NCI-H345 treated with DMSO at 0.1 percent for 48 hours (cell line): ENCODE data around the gene HIC1.

Experiments
- DNase-seq: peaks from one replicate; lab custom pipeline; 2025; ENCODE audit not compliant: unreplicated experiment; lab: John Stamatoyannopoulos, UW

Gene HIC1

DNA sequence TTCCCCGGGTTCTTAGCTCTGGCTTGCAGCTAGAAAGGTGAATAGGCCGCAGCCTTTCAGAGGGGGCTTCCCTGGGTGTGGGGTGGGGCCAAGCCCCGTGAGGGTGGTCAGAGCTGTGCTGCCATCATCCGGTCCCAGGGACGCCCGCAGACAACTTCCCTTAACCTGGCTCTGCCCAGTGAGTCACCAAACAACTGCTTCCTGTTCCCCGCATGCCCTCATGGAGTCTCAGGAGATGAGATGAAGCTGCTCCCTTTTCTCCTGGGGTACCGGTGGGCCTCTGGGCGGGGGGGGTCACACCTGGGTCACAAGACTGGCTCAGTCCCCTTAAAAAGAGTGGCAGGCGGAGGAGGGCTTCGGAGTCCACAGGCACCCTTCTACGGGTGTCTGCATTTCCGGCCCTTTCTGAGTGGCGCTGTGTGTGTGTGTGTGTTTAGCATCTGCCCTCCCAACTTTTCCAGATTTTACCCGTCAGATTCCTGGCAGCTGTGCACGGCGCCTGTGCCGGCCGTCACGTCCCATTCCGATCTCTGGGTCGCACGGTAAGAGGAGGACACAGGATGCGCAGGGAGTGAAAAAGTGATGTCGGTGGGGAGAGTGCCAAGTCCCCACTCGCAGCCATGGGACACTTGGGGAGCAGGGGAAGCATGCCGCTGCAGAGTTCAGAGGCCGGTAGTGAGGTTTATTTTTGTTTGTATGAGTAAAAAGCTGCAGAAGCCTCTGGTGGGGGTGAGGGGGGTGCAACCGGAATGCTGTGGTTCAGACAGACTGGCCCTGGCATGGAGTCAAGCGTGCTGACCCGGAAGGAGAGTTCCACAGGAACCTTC, 16.8 kb downstream of the HIC1 start:
- no peak for DNase-seq

DNA sequence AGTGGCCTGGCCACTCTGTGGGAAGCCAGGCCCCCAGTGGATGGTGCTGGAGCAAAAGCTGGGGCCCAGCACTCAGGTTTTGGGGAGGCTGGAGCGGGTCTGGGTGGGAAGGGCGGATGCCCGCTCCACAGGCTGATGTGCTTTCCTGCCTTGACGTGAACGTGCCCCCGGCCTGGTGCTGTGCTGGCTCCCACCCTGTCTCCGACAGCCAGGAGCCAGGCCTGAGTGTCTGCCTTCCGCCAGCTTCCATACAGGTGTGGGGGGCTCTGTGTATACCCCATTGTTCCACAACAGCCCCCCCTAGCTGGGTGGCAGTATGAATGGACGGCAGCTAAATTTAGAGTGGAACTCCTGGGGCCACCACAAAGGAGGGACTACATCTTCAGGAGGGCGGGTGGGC, 20.0 kb downstream of the HIC1 start:
- no peak for DNase-seq

DNA sequence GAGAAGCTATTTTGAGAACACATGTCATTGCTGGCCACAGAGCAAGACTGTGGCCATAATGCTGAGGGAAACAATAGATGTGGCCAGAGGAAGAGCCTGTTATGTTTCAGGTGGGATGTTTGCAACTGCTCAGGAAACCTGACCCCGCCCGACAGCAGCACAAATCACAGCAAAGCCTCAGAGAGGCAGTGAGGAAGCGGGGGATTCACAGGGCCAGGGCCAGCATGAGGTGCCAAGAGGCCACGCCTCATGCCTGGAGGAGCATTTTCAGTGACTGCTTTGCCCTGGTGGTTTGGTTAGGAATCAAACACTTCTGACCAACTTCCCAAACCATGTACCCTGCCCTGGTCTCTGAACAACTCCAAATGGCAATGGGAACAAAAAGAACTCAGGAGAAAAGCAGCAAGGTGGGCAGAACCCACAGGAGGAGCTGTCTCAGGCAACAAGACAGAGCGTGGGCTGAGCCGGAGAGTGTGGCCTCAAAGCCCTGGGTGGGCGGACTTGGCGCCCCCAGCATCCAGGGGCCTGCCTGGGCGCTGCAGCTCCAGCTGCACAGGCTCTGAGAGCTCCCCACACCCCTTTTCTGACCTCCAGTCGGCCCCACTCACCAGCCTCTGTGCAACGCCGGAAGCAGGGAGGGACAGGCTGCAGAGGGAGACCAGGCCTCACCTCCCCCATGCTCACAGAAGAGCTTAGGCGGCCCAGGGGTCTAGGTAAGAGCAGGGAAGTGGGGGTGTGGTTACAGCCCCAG, 20.6 kb downstream of the HIC1 start:
- no peak for DNase-seq

DNA sequence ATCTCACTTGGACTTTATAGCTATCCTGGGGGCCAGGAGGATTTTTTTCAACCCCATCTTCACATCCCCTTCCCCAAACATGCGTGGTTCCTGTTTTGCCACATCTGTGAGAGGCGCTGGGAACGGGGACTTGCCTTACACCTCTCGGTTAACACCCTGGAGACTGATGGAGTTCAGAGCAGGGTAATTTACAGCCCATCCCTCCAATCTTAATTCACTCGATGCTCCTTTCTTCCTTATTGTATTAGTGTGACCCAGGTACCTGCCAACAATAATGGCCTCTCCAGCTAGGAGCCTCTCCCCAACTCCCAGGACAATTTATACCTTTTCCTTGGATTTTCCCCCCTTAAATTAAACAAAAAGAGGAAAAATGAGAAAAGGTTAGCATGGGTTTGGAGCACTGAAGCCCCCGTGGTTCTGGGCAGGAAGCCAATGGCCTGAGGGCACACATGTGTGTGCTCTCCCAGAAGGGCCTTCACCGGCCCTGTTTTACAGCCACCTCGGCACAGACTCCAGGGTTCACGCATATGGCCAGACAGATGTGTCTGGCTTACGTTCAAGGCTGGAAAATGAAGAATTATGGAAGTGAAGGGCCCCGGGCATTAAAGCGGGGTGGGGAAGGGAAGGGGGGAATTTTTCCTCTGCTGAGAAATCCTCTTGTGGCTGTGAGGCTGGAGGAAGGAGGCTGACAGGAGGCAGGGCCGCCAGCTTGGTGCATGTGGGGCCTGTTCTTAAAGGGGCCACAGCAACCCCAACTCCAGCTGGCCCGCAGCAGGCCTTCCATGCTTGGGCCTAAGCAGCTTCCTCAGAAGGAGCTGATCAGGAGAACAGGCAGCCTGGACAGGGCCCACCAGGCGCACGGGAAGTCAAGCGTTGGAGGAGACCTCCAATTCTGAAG, 21.4 kb downstream of the HIC1 start:
- DNase-seq: no peak

DNA sequence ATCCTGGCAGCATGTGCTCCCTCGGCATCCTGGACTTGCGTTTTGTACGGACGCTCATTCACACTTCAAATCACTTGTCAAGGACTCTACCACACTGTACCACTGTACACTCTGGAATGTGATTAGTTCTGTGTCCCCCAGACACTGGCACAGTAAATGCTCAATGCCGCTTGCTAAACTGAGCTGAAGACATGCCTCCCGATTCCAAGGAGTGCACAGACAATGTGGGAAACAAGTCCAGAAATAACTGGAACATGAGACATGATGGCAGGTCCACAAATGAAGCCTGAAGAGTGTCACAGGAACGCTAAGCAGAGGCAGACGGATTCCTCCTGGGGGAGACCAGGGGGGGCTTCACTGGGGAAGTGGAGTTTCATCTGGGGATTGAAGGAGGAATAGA, 22.1 kb downstream of the HIC1 start:
- no peak for DNase-seq

DNA sequence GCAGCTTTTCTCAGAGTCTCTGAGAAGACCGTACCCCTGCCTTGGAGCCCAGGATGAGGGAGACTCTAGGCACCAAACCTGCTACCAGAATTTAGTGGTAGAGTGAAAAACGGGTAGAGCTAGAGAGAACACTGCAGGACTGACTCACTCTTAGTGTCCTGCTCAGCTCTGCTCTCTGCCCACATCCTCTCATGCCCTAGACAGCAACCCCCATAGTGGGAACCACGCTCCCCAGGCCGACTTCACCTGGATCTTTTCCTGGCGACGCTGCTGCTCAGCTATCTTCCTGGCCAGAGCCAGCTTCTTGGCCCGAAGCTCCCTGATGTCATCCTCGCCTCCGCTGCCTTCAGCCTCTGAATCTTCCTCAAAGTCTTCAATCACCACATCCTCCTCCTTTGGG, 26.7 kb downstream of the HIC1 start:
- no peak for DNase-seq

DNA sequence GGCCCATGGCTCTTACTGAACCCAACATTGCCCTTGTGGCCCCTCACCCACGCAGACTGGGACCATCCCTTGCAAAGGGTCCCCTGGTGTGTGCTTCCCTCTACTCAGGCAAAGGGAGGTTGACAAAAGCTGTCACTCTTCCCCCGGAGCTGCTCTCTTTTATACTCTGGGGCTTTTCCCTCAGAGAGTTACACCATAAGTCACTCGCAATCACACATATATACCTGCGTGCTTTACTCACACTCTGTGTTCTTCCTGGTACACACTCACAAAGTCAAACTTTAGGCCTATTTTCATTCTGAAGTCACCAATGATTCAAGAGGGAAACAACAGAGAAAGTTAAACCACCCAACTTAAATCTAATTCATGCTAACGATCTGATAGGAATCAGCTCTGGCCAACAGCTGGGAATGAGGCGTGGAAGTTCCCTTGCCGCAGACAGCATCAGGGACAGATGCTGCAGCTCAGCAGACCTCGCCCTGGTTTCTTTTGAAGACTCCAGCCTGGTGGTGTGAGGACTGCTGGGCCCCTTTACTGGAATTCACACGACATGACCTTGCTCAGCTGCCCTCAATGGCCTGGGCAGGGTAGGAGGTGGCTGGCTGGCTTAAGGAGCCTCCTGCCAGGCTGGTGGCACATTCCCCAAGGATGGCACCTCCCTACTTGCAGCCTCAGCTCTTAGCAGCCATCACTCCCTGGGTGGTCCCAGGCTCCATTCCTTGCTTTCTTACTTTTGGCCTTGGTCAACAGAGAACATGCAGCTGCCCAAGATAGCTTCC, 27.3 kb downstream of the HIC1 start:
- DNase-seq: no peak

DNA sequence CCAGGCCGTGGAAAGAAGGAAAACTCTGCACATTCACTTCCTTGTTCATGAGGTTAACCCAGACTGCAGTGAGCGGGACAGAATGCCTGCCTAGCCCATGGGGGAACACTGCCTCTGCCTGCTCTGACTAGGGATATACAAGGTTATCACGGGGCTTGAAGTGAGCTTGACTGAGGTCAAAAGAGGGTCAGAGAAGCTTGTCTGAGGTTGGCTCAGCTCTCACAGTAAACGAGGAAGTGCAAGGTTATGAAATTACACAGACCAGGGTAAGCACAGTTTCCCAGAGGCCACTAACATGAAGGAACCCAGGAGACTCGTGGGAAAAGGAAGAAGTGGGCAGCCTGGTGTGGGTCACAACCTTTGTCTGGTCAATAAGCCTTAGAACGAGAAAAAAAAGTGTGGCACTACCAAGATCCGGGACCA, 28.7 kb downstream of the HIC1 start:
- DNase-seq: no peak

DNA sequence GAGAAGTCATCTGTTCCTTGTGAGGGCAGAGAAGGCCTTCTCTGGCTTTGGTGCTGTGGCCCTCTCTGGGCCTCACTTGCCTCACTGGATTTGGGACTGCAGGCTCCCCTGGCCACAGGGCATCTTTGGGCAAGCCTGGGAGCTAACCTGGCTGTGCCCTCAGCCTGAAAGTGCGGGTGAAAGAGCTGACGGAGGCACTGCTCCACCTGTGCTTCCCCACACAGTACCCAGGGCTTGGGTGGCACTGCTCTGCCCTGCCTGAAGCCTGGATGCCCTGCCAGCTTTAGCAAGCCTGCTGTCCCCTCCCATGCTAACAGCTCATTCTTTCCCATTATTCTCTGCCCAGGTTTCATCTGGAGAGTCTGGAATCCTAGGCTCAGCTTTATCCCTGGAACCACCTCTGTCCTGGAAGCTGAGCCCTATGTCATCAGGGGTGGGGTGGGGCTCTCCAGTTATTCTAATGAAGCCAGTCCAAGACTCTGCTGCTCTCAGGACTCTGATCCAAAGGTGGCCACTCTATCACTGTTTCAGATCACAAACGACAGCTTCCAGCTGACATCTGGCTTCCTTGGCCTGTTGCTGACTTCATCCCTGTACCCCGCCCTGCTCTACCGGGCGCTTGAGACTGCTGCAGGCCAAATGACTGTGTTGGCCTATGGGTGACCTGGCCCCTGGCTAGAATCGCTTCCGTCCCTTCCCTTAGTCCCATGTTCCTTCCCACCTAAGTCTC, 29.3 kb downstream of the HIC1 start:
- no peak for DNase-seq

DNA sequence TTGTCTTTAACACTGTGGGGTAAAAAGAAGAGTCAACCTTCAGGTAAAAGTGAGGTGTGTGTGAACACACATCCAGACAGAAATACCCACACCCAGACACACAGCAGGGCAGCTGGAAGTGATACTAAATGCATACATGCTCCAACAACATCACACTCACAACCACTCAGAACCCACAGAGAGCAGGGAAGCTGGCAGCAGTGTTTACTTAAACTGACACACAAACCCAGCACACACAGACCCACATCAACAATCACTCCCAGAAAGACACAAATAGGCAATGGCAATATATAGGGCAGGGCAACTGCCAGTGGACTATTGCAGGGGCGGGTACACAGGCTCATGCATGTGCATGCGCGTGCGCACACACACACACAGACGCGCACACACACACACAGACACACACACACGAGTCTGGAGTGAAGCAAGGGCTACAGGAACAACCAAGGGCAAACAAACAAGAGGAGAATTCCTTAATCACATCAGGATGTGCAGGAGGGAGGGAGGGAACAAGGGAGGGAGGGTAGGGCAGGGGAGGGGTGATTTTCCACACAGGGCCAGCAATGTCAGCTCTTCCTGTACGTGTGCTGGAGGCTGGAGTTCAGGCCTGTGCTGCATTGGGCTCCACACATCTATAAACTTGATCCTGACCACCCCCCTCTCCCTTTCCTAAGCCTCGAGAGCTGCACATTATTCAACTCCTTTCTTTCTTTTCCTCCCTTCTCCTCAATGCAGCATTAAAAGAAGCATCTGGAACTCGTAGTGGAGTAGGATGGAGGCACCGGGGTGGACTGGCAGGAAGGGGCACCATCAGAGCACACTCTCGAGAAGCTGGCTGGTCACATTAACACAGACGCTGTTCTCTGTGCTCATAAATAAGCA, 30.1 kb downstream of the HIC1 start:
- no peak for DNase-seq

DNA sequence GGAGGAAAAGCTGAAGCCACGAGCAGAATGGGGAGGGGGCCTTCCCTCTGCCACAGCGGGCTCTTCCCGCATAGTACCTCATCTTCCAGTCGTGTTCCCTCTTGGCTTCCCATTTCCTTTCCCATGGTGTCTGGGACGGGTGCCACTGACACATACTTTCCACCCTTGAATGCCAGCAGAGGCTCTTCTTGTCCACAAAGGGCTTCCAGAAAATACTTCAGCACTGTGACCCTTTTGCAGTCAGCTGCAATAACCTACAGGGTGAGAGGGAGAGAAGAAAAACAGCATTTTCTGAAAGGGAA, 30.7 kb downstream of the HIC1 start:
- no peak for DNase-seq

DNA sequence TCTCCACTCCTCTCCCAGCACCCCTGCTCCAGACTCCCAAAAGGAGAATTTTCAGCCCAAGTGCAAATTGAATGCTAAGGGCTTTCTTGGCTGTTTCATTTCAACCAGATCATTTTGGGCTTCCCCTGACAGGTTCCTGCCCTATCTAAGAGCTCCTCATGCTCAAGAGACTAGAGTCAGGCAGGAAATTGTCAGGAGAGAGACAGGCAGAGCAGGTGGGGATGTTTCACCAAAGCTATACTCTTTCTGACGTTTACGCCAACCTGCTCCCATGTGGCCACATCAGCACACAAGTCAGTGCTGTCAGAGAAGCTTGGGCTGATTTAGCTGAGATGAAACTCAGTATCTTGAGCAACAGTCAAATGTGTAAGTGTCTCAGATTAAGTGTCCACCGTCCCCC, 31.4 kb downstream of the HIC1 start:
- no peak for DNase-seq

DNA sequence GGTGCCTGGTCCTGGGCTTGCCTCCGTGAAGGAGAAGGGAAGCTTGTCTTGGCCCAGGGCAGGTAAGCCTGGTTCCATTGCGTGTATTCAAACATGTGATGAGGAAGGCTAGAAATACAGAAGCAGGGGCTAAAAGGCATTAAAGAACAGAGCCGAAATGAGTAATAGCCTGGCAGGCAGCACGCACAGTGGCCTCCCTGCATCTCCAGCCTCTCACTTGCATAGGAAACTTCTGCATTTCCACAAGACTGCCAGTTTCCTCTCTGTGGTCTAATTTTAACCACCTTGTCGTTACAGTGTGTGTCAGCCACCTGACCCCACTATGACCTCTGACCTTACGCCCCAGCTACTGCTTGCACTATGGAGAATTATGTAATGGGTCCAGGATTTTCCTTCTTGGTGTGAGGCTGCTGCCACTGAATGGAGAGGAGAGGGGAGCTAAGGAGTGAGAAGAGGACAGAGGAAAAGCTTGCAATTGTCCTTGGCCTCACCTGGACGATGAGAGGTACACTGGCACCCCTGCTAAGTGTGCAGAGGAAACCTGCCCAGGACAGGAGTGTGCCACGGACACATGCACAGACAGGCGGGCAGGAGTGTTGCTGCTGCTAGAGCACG, 32.8 kb downstream of the HIC1 start:
- DNase-seq: no peak

DNA sequence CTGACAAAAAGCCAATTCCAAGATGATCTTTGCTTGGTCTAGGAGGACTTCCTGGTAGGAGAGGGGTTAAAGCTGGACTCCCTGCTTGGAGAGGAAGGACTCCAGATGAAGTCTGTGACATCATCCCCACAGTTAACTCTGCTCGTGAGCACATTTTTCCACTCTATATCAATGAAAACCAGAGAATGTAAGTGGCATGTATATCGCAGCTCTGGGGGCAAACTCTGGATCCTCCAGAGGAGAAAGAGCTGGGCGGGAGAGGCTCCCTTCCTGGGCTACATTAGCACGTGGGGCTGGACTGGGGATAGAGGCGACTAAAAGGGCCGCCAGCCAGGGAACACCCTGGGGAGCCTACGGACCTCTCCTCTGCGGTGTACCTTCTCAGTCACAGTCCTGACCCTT, 34.1 kb downstream of the HIC1 start:
- no peak for DNase-seq

DNA sequence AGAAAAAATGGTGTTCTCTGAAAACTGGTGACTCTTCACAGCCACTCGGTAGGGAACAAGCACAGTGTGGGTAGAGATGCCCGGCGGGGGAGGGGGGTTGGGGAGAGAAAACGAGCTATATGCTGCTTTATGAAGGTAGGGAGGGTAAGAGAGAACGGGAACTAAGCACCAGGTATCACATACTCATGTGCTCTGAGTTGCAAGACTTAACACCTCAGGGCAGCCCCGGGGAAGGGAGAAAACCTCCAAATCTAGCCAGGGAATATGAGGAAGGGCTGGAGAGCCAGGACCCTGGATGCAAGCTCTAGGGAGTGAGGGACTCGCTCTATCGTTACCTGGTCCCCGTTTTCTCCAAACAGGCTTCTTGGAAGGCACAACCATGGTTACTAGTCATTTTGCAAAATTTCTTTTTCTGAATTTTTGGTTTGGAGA, 35.3 kb downstream of the HIC1 start:
- DNase-seq: no peak

DNA sequence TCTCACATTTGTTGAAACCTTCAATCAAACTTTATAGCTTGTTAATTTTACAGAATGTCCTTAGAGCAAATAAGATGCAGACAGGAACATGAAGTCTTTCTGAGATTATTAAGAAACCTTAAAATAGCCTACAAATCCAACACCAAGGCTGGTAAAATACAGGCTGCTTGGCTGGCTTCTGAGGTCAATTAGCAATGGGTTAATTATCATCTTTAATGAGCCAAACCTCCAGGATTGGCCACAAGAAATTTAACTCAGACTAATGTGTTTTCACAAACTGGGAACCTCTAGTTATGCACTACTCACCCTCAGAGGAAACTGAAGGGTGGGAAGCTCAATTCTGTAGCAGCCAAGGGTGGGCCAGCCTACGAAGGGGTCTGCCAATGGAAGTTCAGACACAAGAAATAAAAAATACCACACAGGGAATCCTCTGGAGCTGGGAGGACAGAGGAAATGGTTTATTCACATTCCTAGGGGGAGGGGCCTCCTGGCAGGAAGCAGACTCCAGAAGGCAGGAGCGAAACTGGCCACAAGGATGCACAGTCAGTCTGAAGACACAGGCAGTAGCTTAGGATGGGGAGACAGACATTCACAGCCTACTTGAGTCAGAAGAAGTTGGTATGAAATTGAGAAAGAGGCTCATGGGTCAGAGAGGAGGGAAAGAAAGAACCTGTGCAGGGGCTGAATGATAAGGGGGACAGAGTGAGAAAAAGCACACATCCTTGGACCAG, 36.1 kb downstream of the HIC1 start:
- no peak for DNase-seq

DNA sequence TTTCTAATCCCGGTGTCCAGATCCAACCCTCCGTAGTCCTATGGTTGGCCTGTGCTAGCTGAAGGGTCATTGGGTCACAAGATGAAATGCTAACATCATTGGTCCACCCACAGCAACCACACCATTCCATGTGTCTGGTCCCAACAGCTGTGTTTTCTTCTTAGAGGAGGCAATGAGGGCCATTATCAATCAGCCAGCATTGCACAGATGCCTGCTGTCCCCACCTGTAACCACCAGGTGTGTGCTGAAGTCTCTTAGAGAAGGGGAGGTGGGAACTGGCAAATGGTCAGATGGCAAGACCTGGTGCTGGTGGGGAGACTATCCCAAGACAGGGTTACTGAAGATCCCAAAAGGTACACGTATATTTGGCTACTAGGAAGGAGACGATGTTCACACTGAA, 37.4 kb downstream of the HIC1 start:
- DNase-seq: no peak

DNA sequence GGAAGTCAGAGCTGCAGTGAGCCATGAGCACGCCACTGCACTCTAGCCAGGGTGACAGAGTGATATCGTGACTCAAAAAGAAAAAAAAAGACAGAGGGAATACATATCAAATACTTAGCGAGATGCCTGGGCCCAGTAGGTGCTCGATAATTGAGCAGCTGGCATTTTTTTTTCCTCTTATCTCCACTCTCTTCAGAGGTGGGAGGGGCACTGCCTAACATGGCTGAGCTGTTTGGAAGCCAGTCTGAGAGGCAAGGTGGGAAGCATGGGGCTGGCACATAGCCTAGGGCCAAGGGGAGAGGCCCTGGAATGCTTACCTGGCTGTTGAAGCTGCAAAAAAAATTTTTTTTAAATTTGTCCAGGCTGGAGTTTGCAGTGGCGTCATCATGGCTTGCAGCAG, 38.4 kb downstream of the HIC1 start:
- no peak for DNase-seq
